Activated CD4-positive, CD25-positive, alpha-beta regulatory T cell treated with anti-CD3 and anti-CD28 coated beads, Interleukin-2, amount 50 U/mL, for 16 hours (primary cell): ENCODE measurements around the gene TNS1.

Source experiments
- DNase-seq: peaks from one replicate; pipeline ENCODE4 v3.0.0-alpha.2; 2020; ENCODE audit warnings: low read depth, low spot score

The TNS1 gene

GRCh38 chr2:217980036-217980435 lies 22.8 kb downstream of the TNS1 start:
- DNase-seq, result no peak

- no peak for DNase-seq
Observed at GRCh38 chr2:217979151-217979811, 23.5 kb downstream of the TNS1 start.

GRCh38 chr2:217978536-217979150 lies 24.2 kb downstream of the TNS1 start:
- DNase-seq, result no peak

- DNase-seq, result no peak
Observed at GRCh38 chr2:217977840-217978535, 24.8 kb downstream of the TNS1 start.

- DNase-seq, result no peak
Observed at GRCh38 chr2:217976301-217976700, 26.5 kb downstream of the TNS1 start.

GRCh38 chr2:217975626-217976025 lies 27.2 kb downstream of the TNS1 start:
- DNase-seq, result no peak

GRCh38 chr2:217974389-217975005 lies 28.3 kb downstream of the TNS1 start:
- no peak for DNase-seq

GRCh38 chr2:217973008-217973787 lies 29.6 kb downstream of the TNS1 start:
- DNase-seq, result no peak

- no peak for DNase-seq
Observed at GRCh38 chr2:217972490-217972889, 30.3 kb downstream of the TNS1 start.

GRCh38 chr2:217972037-217972436 lies 30.8 kb downstream of the TNS1 start:
- DNase-seq, result no peak

GRCh38 chr2:217971166-217971565 lies 31.6 kb downstream of the TNS1 start:
- DNase-seq, result no peak

GRCh38 chr2:217970206-217970605 lies 32.6 kb downstream of the TNS1 start:
- DNase-seq, result no peak

GRCh38 chr2:217969588-217969987 lies 33.2 kb downstream of the TNS1 start:
- DNase-seq, result no peak

- DNase-seq, result no peak
Observed at GRCh38 chr2:217968023-217968422, 34.8 kb downstream of the TNS1 start.

GRCh38 chr2:217966423-217967070 lies 36.2 kb downstream of the TNS1 start:
- no peak for DNase-seq

GRCh38 chr2:217964275-217965161 lies 38.3 kb downstream of the TNS1 start:
- DNase-seq, result no peak

- no peak for DNase-seq
Observed at GRCh38 chr2:217960351-217960750, 42.4 kb downstream of the TNS1 start.

- no peak for DNase-seq
Observed at GRCh38 chr2:217959723-217960122, 43.1 kb downstream of the TNS1 start.

- no peak for DNase-seq
Observed at GRCh38 chr2:217958884-217959225, 43.9 kb downstream of the TNS1 start.

GRCh38 chr2:217958206-217958883 lies 44.5 kb downstream of the TNS1 start:
- DNase-seq, result no peak
